ENCODE results near the gene C1QTNF5.

C1QTNF5 gene

GRCh38 chr11:119336744-119337469, 3.8 kb downstream of the C1QTNF5 start:
- TF ChIP-seq ZNF248 (tag by site-specific recombination; IDR thresholded peaks at IDR 0.05) (no peak), EGR2 (tag by site-specific recombination; IDR thresholded peaks at IDR 0.05; ENCODE audit: low read depth) (no peak), ZNF654 (tag by site-specific recombination; IDR thresholded peaks at IDR 0.05; ENCODE audit: low read depth) (no peak), ZNF23 (tag by site-specific recombination; IDR thresholded peaks at IDR 0.05; ENCODE audit: borderline replicate concordance) (no peak), ZNF214 (tag by site-specific recombination; IDR thresholded peaks at IDR 0.05; ENCODE audit: borderline replicate concordance) (no peak), ZNF664 (tag by site-specific recombination; IDR thresholded peaks at IDR 0.05) (no peak), ZNF707 (tag by site-specific recombination; IDR thresholded peaks at IDR 0.05) (no peak), ZNF292 (tag by site-specific recombination; IDR thresholded peaks at IDR 0.05; ENCODE audit: borderline replicate concordance, low read depth) (no peak), ZSCAN5A (tag by site-specific recombination; IDR thresholded peaks at IDR 0.05) (no peak), ZNF521 (tag by site-specific recombination; IDR thresholded peaks at IDR 0.05) (no peak), ZNF121 (tag by site-specific recombination; IDR thresholded peaks at IDR 0.05) (no peak), ZNF561 (tag by site-specific recombination; IDR thresholded peaks at IDR 0.05; ENCODE audit: borderline replicate concordance) (no peak), ZNF48 (tag by site-specific recombination; IDR thresholded peaks at IDR 0.05) (no peak), PATZ1 (tag by site-specific recombination; IDR thresholded peaks at IDR 0.05) (no peak), MYNN (tag by site-specific recombination; IDR thresholded peaks at IDR 0.05; ENCODE audit: borderline replicate concordance) (no peak), ZNF394 (tag by site-specific recombination; IDR thresholded peaks at IDR 0.05; ENCODE audit: borderline replicate concordance) (no peak), ZNF513 (tag by site-specific recombination; IDR thresholded peaks at IDR 0.05) (no peak), ZNF704 (tag by site-specific recombination; IDR thresholded peaks at IDR 0.05) (no peak), KLF8 (tag by site-specific recombination; IDR thresholded peaks at IDR 0.05) (no peak), ZFP3 (tag by site-specific recombination; IDR thresholded peaks at IDR 0.05; ENCODE audit: low read depth) (no peak)
- Histone ChIP-seq H3K4me1 (ENCODE audit: control insufficient read depth, insufficient read depth, low read length) (no peaks in the 10 kb centered on the region; the same call in 1 of the 2 replicates), H3K27ac (ENCODE audit: extremely low read depth, low read depth, low read length) (no peak overlapping the region), H3K4me3 (ENCODE audit: low read depth, low read length) (no peak overlapping the region), H3K36me3 (ENCODE audit: control insufficient read depth in 2 of 2, insufficient read depth in 1 of 2, low read length in 2 of 2) (peaks cover 0 to 19% of the 10 kb centered on the region in 2 experiments; a peak in 1 of 3 replicates), H3K9me3 (ENCODE audit: control insufficient read depth, insufficient read depth, low read depth, low read length) (no peaks in the 10 kb centered on the region)
- ChIA-PET POLR2A (interaction anchor here (1.0 to 3.2 kb wide), 7 partner anchors 18 to 132 kb away, joined by 4 to 39 read pairs (median 9); partner anchors contain the start of genes CBL and MCAM), CTCF (interaction anchor here (0.6 to 7.2 kb wide), 11 partner anchors 11 to 209 kb away, joined by 3 to 160 read pairs (median 18); partner anchors contain the start of genes MCAM, MFRP and USP2)
